ENCODE measurements around the gene TMEM17. TPM values are rescaled to one million over a fixed set of nuclear protein-coding genes. Genes with fewer than 3 reads are reported as not detected.
A peak's percentile ranks its signal among the peaks of the same experiment; 100 is the strongest.

The TMEM17 gene
- total RNA-seq, 1 donor from 2014 or later = 2.5 TPM

DNA sequence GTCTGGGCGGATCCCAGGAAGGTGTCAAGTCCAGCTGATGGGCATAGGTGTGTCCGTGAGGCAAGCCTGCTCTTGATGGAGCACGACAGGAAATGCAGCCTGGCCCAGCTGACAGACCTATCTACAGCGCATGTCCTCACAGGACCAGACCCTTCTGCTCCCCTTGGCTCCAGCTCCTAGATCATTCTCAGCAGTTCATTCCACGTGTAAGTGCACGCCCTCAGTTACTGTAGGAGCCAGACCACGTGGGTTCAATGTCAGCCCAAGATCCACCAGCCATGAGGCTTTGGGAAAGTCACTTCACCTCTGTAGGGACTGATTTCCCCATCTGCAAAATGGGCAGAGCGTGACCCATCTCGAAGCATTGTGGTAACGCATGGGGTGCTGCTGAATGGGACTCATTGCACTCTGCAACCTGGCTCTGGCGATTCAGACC, 47.8 kb downstream of the TMEM17 start:
- no peak for DNase-seq (ENCODE audit: low read depth)

DNA sequence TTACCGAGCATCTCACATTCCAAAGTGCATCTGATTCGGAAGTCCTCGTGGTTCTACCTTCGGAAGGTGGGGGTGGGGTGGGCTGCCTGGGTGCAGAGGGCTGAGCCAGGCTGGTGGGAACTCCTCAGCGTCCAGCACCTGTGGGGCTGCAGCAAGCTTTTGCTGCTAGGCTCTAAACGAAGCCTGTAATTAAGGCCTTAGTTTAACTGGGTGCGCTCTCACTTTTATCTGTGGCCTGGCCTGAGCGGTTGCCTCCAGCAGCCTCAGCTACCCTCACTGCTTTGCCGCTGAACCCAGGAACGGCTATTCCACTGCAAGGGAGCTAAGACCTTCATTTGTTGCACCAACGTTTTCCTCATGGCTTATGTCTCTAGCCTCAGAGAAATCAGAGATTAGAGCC, 48.4 kb downstream of the TMEM17 start:
- no peak for DNase-seq (ENCODE audit: low read depth)

DNA sequence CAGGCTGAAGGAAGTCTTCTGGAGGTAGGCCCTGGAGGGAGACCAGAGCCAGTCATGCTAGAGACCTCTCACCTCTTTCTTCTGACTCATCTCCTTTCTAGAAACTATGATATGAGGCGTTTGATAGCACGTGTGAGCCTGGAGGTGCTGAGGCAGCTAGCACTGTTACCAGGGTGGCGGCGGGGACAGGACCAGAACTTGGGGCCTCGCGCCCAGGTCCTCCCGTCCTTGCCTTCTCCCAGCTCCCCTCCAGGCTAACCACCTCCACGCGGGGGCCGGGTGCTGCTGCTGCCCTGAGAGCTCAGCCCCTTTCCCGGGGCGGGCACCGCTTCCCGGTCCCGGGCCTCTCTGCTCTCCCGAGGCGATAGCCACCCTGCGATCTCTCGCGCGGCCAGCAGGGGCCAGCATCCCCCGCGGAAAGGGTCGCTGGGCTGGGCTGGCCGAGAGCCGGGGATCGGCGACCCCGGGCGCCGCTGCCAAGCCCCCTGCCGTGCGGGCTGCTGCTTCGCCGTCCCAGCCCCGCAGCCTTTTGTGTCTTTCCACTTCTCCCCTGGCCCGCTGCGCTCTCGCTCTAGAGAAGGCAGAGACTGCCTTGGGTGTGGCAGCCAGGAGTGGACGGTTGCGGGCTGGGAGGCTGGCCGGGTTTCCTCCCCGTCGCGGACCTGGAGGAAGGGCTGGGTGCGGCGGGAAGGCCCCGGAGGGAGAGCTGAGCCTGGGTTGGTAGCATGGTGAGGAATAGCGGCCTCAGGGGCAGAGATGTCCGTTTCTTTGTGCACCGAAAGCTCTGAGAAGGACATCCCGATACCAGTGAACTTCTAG, 49.1 kb downstream of the TMEM17 start:
- peak; percentile 72 for DNase-seq (ENCODE audit: low read depth)

DNA sequence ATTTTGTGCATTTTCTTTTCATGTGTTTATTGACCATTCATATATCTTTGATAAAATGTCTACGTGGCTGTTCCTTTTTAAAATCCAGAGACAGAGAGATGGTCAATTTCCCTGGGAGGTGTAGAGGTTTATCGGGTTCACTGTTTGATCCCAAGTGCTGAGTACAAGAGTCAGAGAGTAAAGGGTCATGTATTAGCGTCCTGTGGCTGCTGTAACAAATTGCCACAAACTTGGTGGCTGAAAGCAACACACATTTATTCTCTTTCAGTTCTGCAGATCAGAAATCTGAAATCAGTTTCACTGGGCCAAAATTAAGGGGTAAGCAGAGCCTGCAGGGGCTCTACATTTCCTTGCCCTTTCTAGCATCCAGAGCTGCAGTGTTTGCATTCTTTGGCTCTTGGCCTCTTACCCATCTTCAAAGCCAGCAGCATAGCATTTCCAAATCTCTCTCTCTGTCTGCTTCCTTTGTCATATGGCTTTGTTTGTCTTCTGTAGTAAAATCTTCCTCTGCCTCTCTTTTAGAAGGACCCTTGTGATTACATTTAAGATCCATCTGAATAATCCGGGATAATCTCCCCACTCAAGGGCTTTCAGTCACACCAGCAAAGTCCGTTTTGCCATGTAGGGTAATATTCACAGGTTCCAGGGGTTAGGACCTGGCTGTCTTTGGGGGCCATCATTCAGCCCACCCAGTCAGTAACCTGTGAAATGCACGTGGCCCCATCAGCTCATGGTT, 49.9 kb downstream of the TMEM17 start:
- no peak for DNase-seq (ENCODE audit: low read depth)

DNA sequence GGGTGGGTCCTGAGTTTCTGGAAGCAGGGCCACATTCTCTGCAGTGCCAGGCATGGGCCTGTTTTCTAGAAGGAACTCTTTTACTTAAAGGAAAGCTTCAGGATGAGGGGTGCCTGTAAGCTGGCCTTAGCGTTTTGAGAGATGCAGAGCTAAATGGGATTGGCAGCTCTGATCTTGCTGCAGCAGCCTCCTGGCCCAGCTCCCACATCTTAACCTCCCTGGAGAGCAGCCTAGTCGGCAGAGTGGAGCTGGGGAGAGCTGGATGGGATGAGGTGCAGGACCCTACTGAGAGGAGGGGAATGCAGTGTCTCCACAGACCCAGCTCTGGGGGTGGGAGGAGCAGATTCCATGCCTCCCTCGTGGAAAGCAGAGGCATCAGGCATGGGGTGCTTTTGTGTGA, 52.0 kb downstream of the TMEM17 start:
- no peak for DNase-seq (ENCODE audit: low read depth)

DNA sequence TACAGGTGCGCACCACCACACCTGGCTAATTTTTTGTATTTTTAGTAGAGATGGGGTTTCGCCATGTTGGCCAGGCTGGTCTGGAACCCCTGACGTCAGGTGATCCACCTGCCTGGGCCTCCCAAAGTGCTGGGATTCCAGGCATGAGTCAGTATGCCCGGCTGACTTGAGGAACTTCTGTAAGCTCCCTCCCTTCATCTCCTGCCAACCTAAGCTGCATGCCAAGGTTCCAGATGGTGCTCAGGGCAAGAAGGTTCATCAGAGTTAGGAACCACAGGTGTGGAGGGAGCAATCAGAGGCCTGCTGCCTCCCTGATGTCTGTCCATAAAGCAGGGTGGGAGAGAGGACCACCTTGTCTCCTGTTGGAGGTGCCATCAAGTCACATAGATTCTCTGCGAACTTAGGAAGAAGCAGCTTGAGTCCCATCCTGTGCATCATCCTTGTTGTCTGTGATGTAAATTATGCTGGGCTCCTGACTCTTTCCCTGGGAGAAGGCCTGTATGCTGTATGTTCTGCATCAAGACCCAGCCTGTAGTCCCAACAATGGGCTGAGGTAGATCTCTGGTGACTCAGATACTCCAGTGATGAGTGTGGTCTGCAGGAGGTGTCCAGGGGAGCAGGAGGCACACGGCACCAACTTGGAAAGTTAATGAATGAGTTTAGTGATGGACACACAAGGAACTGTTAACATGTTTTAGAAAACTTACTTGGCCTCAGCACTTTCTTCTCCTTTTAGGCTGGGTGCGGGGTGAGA, 53.1 kb downstream of the TMEM17 start:
- DNase-seq (ENCODE audit: low read depth) = no peak

DNA sequence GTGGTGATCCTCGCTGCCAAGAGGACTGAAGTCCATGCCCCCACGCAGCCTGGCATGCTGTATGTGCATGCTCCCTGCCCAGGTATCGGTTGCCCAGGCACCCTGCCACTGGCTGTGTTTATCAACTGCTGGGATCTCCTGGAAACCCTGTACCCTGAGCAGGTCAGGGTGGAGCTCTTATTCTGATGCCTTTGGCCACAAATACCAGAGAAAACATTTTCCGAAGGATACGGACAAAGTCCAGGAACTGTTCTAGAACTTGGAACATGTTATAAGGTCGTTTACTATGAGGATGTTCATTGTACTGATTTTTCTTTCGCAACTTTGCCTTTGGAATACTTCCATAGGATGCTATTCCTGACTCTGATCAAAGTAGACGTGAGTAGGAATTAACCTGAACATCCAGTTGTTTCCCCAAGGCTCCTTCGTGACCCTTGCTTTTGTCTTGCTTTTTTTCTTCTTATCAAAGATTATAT, 55.2 kb downstream of the TMEM17 start:
- no peak for DNase-seq (ENCODE audit: low read depth)

Other genes starting within 250 kb of the TMEM17 start
- 27.6 and 30.0 TPM in 2 replicates for gene EHBP1, start 199.5 kb upstream of the TMEM17 start, total RNA-seq